ENCODE measurements around the gene LZTS3. TPM values are rescaled to one million over a fixed set of nuclear protein-coding genes. Genes with fewer than 3 reads are reported as not detected.

The LZTS3 gene
- total and polyA plus RNA-seq, 2 of the 13 experiments (the other 11 are each of a cell fraction or from before 2014, with no cell fraction given): 10.1 to 31.3 TPM

DNA sequence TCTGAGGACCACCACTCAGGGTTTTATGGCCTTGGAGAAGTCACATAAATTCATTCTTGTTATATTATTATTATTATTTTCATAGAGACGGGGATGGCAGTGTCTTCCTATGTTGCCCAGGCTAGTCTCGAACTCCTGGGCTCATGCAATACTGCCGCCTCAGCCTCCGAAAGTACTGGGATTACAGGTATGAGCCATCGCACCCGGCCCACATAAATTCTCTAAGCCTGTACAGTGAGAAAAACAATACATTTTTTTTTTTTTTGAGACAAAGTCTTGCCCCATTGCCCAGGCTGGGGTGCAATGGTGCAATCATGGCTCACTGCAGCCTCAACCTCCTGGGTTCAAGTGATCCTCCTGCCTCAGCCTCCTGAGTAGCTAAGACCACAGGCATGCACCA lies 12.9 kb downstream of the LZTS3 start:
- no peak overlapping the region for H2AFZ ChIP-seq (ENCODE audit: low read length)
- no peak for FAIRE-seq
- POLR2A ChIA-PET: interaction anchor here (0.6 to 6.6 kb wide), 10 partner anchors 10 to 63 kb away, joined by 3 to 81 read pairs (median 6); partner anchors contain the start of gene LZTS3

DNA sequence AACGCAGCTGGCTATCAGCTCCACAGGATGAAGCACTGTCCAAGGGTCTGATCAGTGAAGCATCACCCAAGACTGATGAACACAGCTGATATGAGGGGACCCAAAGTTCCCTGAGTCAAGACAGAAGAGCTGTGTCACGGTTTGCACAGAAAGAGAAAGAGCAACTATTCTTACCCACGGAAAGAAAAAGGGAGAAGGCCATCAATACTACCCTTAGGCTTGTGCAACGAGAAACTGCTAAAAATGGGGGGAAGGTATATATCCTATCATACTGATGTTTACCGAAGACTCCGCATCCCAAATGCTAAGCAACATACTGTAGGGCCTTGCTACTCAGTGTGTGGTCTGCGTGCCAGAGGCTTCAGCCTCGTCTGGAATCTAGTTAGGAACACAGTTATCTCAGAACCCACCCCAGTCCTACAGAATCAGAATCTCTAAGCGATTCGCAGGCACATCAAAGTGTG lies 14.3 kb downstream of the LZTS3 start:
- Histone ChIP-seq H2AFZ (ENCODE audit: low read length) (no peak overlapping the region), H3K79me2 (ENCODE audit: insufficient read depth, low read length) (peaks cover 58% of the 10 kb centered on the region), H3K9me3 (ENCODE audit: low read length) (no peaks in the 10 kb centered on the region), H3K27ac (ENCODE audit: extremely low read length, insufficient read depth, low read length) (peak overlapping the region; percentile 75), H3K36me3 (replicated peaks in 1 of 2; ENCODE audit: control insufficient read depth in 1 of 2, insufficient read depth in 2 of 2, low read length in 2 of 2) (peaks cover 8 to 12% of the 10 kb centered on the region in 2 experiments), H3K4me2 (ENCODE audit: low read depth, low read length) (peak overlapping the region; percentile 98), H3K4me1 (ENCODE audit: insufficient read depth, low read length) (peaks cover 62% of the 10 kb centered on the region), H4K20me1 (ENCODE audit: insufficient read depth, low read length) (peaks cover 36% of the 10 kb centered on the region), H3K27me3 (ENCODE audit: control insufficient read depth in 1 of 2, insufficient read depth in 2 of 2, low read length in 2 of 2) (no peaks in the 10 kb centered on the region; a peak in 1 of 5 replicates), H3K4me3 (replicated peaks in 1 of 3; ENCODE audit: insufficient read depth in 1 of 3, low read depth in 2 of 3, low read length in 3 of 3) (peak overlapping the region; percentile 90 to 95 (median 91)), H3K9ac (ENCODE audit: insufficient read depth, low read depth, low read length) (peak overlapping the region; percentile 97)
- POLR2A ChIA-PET: interaction anchor here (0.7 to 6.6 kb wide), 12 partner anchors 9 to 114 kb away, joined by 3 to 81 read pairs (median 4); partner anchors contain the start of genes ITPA, LZTS3 and MRPS26
- no TSS peak for BruUV-seq (replicated peaks)
- CTCF ChIA-PET (ENCODE audit: low intra/inter-chr PET ratio, low total read pairs): no interaction called here
- 1% methylated on average over 10 of the region's 10 CpGs for WGBS (ENCODE audit: low lambda C conversion rate)
- intact Hi-C loops (cut with micrococcal nuclease; ENCODE audit: unreplicated experiment): loop anchor here (2.0 kb wide), 1 partner anchor 36 kb away; no protein-coding TSS in a partner anchor
- in situ Hi-C loops (cut with HindIII; ENCODE audit: extremely low pct_ligation_motif_present, low pct_unique_long_range_greater_than_20kb): no loop called here
- no peak for FAIRE-seq
- no peak for DNase-seq (ENCODE audit: low spot score)
- ATAC-seq: peak; percentile 21
- TF ChIP-seq TOPORS (CRISPR knock-in tag; IDR thresholded peaks at IDR 0.05): no peak
- no peak for TF ChIP-seq CEBPB (IDR thresholded peaks at IDR 0.05; ENCODE audit: borderline replicate concordance, low read depth, low read length)
- 0 out of 2 replicates have a peak, but pooled peaks have one; percentile 23 for TF ChIP-seq SP4 (CRISPR knock-in tag; IDR thresholded peaks at IDR 0.05)
- TF ChIP-seq GTF3A (CRISPR knock-in tag; conservative IDR thresholded peaks at IDR 0.05): no peak
- TF ChIP-seq DNMT3B (CRISPR knock-in tag; conservative IDR thresholded peaks at IDR 0.05): no peak
- TF ChIP-seq ZNF3 (CRISPR knock-in tag; IDR thresholded peaks at IDR 0.05): no peak
- no peak for TF ChIP-seq HDAC1 (CRISPR knock-in tag; IDR thresholded peaks at IDR 0.05)
- TF ChIP-seq, protein P1, sequence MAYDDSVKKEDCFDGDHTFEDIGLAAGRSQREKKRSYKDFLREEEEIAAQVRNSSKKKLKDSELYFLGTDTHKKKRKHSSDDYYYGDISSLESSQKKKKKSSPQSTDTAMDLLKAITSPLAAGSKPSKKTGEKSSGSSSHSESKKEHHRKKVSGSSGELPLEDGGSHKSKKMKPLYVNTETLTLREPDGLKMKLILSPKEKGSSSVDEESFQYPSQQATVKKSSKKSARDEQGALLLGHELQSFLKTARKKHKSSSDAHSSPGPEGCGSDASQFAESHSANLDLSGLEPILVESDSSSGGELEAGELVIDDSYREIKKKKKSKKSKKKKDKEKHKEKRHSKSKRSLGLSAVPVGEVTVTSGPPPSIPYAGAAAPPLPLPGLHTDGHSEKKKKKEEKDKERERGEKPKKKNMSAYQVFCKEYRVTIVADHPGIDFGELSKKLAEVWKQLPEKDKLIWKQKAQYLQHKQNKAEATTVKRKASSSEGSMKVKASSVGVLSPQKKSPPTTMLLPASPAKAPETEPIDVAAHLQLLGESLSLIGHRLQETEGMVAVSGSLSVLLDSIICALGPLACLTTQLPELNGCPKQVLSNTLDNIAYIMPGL (CRISPR knock-in tag; IDR thresholded peaks at IDR 0.05; ENCODE audit: borderline replicate concordance in 1 of 2, low read depth in 1 of 2): no peak
- TF ChIP-seq CENPBD1 (CRISPR knock-in tag; IDR thresholded peaks at IDR 0.05; ENCODE audit: borderline replicate concordance, low read depth): no peak
- TF ChIP-seq, protein P2, sequence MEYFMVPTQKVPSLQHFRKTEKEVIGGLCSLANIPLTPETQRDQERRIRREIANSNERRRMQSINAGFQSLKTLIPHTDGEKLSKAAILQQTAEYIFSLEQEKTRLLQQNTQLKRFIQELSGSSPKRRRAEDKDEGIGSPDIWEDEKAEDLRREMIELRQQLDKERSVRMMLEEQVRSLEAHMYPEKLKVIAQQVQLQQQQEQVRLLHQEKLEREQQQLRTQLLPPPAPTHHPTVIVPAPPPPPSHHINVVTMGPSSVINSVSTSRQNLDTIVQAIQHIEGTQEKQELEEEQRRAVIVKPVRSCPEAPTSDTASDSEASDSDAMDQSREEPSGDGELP (IDR thresholded peaks at IDR 0.05; ENCODE audit: borderline replicate concordance, low read depth): peak; percentile 79
- 0 out of 2 replicates have a peak, but pooled peaks have one; percentile 14 for TF ChIP-seq HDAC2 (CRISPR knock-in tag; IDR thresholded peaks at IDR 0.05)
- no peak for TF ChIP-seq ZNF766 (CRISPR knock-in tag; IDR thresholded peaks at IDR 0.05; ENCODE audit: borderline replicate concordance)

More for the DNA sequence above, 12.9 kb downstream of the LZTS3 start:
- H3K4me1 ChIP-seq (ENCODE audit: insufficient read depth, low read length): peaks cover 63% of the 10 kb centered on the region
- CTCF ChIA-PET (ENCODE audit: low intra/inter-chr PET ratio, low total read pairs): no interaction called here
- H3K79me2 ChIP-seq (ENCODE audit: insufficient read depth, low read length): peaks cover 45% of the 10 kb centered on the region
- ATAC-seq (no peak), DNase-seq (ENCODE audit: low spot score) (no peak)
- intact Hi-C loops (cut with micrococcal nuclease; ENCODE audit: unreplicated experiment) (loop anchor here (10.0 kb wide), 1 partner anchor 84 kb away; no protein-coding TSS in a partner anchor), in situ Hi-C loops (cut with HindIII; ENCODE audit: extremely low pct_ligation_motif_present, low pct_unique_long_range_greater_than_20kb) (no loop called here)
- H3K9me3 ChIP-seq (ENCODE audit: low read length): no peaks in the 10 kb centered on the region
- H3K9ac ChIP-seq (ENCODE audit: insufficient read depth, low read depth, low read length): no peak overlapping the region
- peaks cover 2 to 8% of the 10 kb centered on the region in 2 experiments; a peak in 4 of 5 replicates for H3K36me3 ChIP-seq (replicated peaks in 1 of 2; ENCODE audit: control insufficient read depth in 1 of 2, insufficient read depth in 2 of 2, low read length in 2 of 2)
- BruUV-seq (replicated peaks): no TSS peak
- no peaks in the 10 kb centered on the region; a peak in 1 of 5 replicates for H3K27me3 ChIP-seq (ENCODE audit: control insufficient read depth in 1 of 2, insufficient read depth in 2 of 2, low read length in 2 of 2)
- peak overlapping the region; percentile 98; the same call in 1 of the 2 replicates for H3K4me2 ChIP-seq (ENCODE audit: low read depth, low read length)
- peaks cover 30% of the 10 kb centered on the region for H4K20me1 ChIP-seq (ENCODE audit: insufficient read depth, low read length)
- H3K27ac ChIP-seq (ENCODE audit: extremely low read length, insufficient read depth, low read length): no peak overlapping the region
- H3K4me3 ChIP-seq (replicated peaks in 1 of 3; ENCODE audit: insufficient read depth in 1 of 3, low read depth in 2 of 3, low read length in 3 of 3): peak overlapping the region in 2 of 3 experiments; percentile 91 to 95; a peak in 2 of 6 replicates
- TF ChIP-seq SOX5 (CRISPR knock-in tag; IDR thresholded peaks at IDR 0.05; ENCODE audit: borderline replicate concordance): no peak
- 0 out of 2 replicates have a peak, but pooled peaks have one; percentile 23 for TF ChIP-seq ZNF782 (CRISPR knock-in tag; IDR thresholded peaks at IDR 0.05; ENCODE audit: borderline replicate concordance)
- TF ChIP-seq FOXC1 (CRISPR knock-in tag; IDR thresholded peaks at IDR 0.05; ENCODE audit: borderline replicate concordance): no peak
- no peak for TF ChIP-seq NPAS2 (CRISPR knock-in tag; IDR thresholded peaks at IDR 0.05; ENCODE audit: borderline replicate concordance)
- no peak for TF ChIP-seq YY1 (IDR thresholded peaks at IDR 0.05; ENCODE audit: insufficient read depth, insufficient replicate concordance, low read depth, low read length)
- TF ChIP-seq STAG1 (CRISPR knock-in tag; IDR thresholded peaks at IDR 0.05): no peak
- 0 out of 2 replicates have a peak, but pooled peaks have one; percentile 9 for TF ChIP-seq KDM1A (CRISPR knock-in tag; IDR thresholded peaks at IDR 0.05)
- 97% methylated on average over 6 of the region's 6 CpGs for WGBS (ENCODE audit: low lambda C conversion rate)
